Islet of Langerhans (tissue), 1 donor: ENCODE measurements around the gene SCNM1.
"Not testable (repeated sequence)": the region's sequence is repeated elsewhere in the genome, so short reads cannot be mapped to it uniquely, and the experiment has no call there.

Experiments
- FAIRE-seq: peaks from one replicate; lab custom pipeline; 2011; peaks lifted over from hg19 to GRCh38; lab: Jason Lieb, UNC

Gene SCNM1

DNA sequence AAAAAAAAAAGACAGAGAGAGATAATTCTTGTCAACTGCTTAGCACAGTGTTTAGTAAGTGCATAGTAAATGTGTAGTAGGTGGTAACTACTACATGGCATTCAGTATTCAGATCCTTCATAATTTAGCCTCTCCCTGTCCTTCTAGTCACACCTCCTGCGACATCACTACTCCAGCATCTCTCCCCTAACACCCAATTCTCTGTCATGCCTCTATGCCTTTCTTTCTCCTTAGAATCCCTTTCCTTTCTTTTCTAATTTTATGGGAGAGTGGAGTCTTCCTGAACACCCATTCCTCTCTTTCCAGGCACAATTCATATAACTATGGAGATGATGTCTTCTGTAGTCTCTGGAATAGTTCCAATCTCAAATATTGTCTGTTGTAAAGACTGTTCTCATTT, 27.9 kb downstream of the SCNM1 start:
- no peak for FAIRE-seq

DNA sequence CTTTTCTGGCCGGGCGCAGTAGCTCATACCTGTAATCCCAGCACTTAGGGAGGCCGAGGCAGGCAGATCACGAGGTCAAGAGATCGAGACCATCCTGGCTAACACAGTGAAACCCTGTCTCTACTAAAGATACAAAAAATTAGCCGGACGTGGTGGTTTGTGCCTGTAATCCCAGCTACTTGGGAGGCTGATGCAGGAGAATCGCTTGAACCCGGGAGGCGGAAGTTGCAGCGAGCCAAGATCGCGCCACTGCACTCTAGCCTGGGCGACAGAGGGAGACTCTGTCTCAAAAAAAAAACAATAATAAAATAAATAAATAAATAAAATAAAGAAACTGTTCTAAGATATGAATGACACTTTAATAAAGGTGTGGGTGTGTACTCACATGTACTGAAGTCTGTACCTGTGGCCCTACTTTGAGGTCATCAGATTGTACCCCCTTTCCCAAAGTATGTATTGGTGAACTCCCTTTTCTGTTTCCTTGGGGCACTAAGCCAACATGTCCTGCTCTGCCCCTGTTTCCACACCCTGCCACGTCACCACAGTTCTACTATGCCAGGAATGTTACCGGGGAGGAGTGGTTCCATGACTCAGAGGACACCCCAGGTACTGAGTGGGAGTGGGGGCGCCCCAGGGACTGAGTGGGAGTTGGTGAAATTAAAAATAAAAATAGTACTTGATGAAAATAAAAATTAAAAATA, 29.1 kb downstream of the SCNM1 start:
- FAIRE-seq, result not testable (repeated sequence)

DNA sequence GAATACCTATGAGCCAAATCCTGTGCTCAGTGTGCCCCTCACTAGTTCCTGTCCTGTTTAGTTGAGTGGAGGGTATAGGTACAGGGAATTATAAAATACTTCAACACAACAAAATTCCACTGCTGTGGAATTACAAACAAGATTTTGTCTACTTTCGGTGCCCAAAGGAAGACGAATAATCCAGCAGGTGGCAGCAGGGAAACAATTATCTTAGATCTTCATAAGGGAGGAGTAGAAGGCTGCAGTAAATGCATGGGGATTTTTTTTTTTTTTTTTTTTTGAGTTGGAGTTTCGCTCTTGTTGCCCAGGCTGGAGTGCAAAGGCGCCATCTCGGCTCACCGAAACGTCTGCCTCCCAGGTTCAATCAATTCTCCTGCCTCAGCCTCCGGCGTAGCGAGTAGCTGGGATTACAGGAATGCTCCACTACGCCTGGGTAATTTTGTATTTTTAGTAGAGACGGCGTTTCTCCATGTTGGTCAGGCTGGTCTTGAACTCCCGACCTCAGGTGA, 30.4 kb downstream of the SCNM1 start:
- FAIRE-seq, result peak; percentile 27

DNA sequence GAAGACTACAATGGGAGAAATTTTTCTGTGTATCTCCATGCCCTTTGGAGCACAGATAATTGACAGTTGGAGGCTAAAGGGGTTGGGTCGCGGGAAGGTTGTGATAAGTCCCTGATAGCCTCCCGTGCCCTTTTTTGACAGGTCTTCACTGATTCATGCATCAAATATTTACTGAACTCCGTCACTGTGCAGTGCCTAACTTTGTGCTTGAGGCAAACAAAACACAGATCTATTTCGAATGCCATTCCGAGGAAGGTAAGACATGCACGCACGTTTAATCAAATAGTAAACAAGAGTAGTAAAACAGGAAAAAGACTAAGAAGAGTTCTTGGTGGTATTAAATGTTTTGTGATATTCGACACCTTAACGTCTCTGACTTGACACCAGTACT, 31.9 kb downstream of the SCNM1 start:
- FAIRE-seq, result no peak

DNA sequence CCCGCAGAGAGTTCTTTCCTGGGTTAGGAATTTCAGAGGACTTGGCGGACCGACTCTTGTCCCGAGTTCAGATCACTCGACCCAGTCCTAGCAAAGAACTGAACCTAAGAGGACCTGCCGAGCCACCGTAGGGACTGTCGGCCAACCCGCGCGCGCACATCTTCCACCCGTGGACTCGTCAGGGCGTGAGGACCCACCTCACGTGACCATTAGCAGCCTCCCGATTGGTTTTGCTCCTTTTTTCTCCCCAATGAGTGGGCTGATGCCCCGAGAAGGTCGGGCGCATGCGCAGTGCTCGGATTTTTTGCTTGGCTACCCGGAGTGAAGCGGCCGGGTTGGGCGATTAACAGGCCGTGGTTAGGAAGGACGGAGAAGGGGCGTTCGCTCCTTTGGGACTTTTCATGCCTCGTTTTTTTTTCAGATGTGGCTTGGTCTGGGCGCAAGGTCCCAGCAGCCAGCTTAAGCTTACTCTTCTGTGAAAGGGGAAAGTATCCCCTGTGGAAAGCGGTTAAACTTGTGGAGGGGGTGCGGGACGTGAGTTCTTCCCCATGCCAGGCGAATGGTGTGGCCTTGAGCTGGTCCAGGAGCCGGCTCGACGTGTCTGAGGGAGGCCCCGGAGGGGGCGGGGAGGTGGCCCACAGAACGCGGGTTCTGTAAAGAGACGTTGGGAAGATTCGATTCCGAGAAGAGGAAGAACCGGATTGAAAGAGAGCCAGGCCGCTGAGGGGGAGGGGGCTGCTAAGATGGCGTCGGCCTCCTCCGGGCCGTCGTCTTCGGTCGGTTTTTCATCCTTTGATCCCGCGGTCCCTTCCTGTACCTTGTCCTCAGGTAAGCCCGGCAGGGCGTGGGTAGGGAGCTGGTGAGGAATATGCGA, 32.5 kb downstream of the SCNM1 start, which contains the start of gene PIP5K1A:
TSS of gene PIP5K1A (plus strand) at position 299 of the 874 bp plus-strand sequence. CDS start at position 744, 445 bp downstream.
- FAIRE-seq, result peak; percentile 38

DNA sequence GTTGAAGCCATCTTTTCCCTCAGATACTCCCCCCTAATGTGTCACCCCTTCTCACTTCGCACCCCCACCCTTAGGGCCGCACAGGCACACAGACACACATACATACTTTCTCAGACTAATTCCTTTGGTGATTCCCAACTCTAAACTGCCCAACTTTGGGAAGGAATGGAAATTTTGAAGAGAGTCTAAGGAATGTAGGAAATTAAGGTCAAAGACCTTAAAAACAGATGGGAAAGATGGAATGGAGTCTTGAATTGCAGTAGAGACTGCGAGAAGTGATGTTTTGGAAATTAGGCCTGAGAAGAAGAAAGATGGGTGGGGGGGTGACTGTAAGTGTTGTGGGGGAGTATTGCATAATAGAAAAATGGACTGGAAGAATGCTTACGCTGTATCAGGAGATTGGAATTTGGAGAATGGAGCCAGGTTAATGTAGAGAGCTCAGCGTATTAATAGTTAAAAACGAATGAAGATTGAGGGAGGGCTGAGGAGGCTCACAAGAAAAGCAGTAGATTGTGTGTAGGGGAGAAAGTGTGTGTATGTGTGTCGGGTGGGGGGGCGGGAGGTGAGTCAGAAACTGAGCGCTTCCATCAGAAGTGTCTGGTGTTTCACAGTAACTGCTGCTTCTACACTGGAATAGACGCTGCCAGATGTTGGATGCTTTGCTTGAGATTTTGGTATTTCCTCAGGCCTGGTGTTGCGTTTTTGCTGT, 34.1 kb downstream of the SCNM1 start:
- no peak for FAIRE-seq

DNA sequence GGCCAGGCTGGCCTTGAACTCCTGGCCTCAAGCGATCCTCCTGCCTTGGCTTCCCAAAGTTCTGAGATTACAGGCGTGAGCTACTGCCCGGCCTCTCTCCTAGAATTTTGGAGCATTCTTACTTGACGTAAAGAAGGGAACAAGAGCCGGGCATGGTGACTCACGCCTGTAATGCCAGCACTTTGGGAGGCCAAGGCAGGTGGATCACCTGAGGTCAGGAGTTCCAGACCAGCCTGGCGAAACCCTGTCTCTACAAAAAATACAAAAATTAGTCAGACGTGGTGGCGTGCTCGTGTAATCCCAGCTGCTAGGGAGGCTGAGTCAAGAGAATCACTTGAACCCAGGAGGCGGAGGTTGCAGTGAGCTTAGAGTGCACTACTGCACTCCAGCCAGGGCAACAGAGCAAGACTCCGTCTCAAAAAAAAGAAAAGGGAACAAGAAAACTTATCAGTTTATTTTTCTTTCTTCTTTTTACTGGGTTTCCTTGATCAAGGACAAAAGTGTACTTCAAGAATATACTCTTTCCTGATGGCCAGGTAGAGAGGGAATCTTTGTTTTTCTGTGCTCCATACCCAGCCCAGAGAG, 39.5 kb downstream of the SCNM1 start:
- not testable (repeated sequence) for FAIRE-seq

DNA sequence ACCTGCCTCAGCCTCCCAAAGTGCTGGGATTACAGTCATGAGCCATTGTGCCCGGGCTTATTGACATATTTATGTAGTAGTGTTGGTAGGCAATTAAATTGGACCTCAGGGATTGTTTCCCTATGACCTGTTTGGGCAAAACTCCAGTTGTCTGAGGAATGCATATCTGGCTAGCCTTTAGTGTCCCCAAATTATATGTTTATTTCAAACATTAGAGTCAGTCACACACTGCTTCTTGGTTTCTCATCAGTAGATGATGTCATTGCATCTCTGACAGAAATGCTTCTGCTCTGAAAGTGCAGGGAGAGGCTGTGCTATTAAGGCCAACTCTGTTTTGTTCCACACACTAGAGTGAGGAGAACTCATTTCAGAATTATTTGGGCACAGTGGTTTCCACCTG, 44.9 kb downstream of the SCNM1 start:
- no peak for FAIRE-seq

DNA sequence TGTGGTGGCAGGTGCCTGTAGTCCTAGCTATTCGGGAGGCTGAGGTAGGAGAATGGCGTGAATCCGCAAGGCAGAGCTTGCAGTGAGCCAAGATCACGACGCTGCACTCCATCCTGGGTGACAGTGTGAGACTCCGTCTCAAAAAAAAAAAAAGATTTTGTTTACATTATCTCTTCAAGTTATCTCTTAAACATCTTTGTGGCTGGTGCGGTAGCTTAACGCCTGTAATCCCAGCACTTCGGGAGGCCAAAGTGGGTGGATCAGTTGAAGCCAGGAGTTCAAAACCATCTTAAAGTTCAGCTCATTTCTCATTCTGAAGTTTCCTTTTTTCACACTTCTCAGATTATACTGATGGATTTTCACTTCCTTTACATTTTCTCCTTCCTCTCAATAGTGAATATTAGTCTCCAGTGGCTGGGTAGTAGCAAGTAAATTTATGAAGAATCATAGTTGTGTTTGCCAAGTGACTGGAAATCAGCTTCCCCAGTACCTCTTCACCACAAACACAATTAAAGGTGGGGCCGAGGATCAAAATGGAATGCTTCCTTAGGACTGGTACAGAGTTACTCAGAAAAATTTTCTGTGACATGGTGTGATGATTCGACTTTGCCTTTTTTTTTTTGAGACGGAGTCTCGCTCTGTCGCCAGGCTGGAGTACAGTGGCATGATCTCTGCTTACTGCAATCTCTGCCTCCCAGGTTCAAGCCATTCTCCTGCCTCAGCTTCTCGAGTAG, 46.2 kb downstream of the SCNM1 start:
- no peak for FAIRE-seq

DNA sequence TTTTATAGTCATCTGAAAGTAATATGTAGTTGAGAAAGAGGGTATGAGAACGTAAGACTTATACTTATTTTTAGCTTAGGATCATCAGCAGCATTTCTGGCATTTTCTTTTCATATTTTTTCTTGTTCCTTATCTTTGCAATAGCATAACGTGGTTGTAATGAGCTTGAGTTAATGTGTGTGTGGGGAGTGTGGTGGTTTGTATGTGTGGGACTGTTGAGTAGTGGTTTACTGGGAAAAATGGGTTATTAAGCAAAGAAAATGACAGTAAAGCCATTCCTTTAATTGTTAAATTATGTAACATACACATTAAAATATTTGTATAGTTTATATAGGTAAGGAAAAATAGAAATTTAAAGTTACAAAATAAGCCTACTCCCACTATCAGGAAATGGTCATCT, 47.6 kb downstream of the SCNM1 start:
- no peak for FAIRE-seq
